ENCODE results near the gene IRF2. TPM values are rescaled to one million over a fixed set of nuclear protein-coding genes. Genes with fewer than 3 reads are reported as not detected.

IRF2 gene
- total and polyA plus RNA-seq, 2 of the 8 experiments (the other 6 are each of a cell fraction or from before 2014, with no cell fraction given), result 13.8 to 17.0 TPM

DNA sequence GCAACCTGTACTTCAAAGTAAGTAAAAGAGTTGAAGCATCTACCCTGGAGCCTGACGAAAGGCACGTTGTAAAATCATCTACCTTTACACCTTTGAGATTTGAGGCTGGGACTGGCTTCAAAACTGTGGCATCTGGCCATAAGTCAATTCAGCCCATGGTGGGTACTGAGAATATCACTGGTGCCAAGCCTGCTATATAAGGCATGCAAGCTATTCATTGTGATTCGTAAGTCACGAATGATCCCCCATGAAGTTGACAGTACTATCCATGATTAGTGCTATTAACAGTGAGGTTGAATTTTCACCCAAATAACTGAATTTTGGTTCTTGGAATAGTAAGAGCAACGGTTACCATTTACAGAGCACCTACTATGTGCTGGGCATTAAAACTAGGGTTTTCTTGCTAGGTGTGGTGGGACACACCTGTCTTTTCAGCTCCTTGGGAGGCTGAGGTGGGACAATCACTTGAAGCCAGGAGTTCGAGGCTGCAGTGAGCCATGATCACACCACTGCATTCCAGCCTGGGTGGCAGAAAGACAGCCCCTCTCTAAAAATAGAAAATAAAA, 39.8 kb downstream of the IRF2 start (continued):
- TF ChIP-seq, protein P1, sequence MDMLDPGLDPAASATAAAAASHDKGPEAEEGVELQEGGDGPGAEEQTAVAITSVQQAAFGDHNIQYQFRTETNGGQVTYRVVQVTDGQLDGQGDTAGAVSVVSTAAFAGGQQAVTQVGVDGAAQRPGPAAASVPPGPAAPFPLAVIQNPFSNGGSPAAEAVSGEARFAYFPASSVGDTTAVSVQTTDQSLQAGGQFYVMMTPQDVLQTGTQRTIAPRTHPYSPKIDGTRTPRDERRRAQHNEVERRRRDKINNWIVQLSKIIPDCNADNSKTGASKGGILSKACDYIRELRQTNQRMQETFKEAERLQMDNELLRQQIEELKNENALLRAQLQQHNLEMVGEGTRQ (IDR thresholded peaks at IDR 0.05; ENCODE audit: low read length), result no peak
- TF ChIP-seq ASH2L (IDR thresholded peaks at IDR 0.05; ENCODE audit: low read length) (no peak), SIX5 (IDR thresholded peaks at IDR 0.05; ENCODE audit: low read depth, low read length) (no peak), BRCA1 (IDR thresholded peaks at IDR 0.05; ENCODE audit: low read depth, low read length) (no peak), HDAC2 (IDR thresholded peaks at IDR 0.05; ENCODE audit: borderline replicate concordance in 1 of 2, low read depth in 2 of 2, low read length in 2 of 2) (no peak), POLR2A (IDR thresholded peaks at IDR 0.05; ENCODE audit: control extremely low read depth in 1 of 2, low read depth in 2 of 2, low read length in 2 of 2) (no peak), SP1 (IDR thresholded peaks at IDR 0.05; ENCODE audit: low read depth, low read length) (no peak), RBBP5 (IDR thresholded peaks at IDR 0.05; ENCODE audit: borderline replicate concordance, low read depth, low read length) (no peak)
- TF ChIP-seq, protein P2, sequence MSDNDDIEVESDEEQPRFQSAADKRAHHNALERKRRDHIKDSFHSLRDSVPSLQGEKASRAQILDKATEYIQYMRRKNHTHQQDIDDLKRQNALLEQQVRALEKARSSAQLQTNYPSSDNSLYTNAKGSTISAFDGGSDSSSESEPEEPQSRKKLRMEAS (IDR thresholded peaks at IDR 0.05), result no peak
